Left renal pelvis (tissue), 4 donors: ENCODE data around the gene PIK3CA. TPM values are rescaled to one million over a fixed set of nuclear protein-coding genes. Genes with fewer than 3 reads are reported as not detected.
A peak's percentile ranks its signal among the peaks of the same experiment; 100 is the strongest.
"Not testable (repeated sequence)": the region's sequence is repeated elsewhere in the genome, so short reads cannot be mapped to it uniquely, and the experiment has no call there.

Experiments
- DNase-seq, 4 donors: peaks; one replicate each; pipeline ENCODE4 v3.0.0-alpha.2; 2013; ENCODE audit warnings: low read depth in 4 of 4, low spot score in 3 of 4
- polyA plus RNA-seq, 4 donors: library from polyadenylated mRNA; unstranded; fragments of 120-200 nt; gene quantifications; one replicate each; pipeline ENCODE4 v1.2.1, GENCODE V29; 2013; ENCODE audit not compliant: insufficient read length in 4 of 4

Gene PIK3CA
- polyA plus RNA-seq, 4 donors: 28.9 to 31.8 (median 29.9) TPM

- DNase-seq: not testable (repeated sequence)
These were observed 112.0 kb downstream of the PIK3CA start for GRCh38 chr3:179259959-179260756.

GRCh38 chr3:179260949-179261765 lies 113.0 kb downstream of the PIK3CA start:
- peak in 3 of 4 donors; percentile 25 to 37 (median 36) for DNase-seq

GRCh38 chr3:179263134-179263533 lies 115.0 kb downstream of the PIK3CA start:
- no peak for DNase-seq

- DNase-seq: no peak
These were observed 116.3 kb downstream of the PIK3CA start for GRCh38 chr3:179264449-179264848.

GRCh38 chr3:179265092-179265491 lies 116.9 kb downstream of the PIK3CA start:
- DNase-seq: no peak

GRCh38 chr3:179265875-179266274 lies 117.7 kb downstream of the PIK3CA start:
- DNase-seq: no peak

GRCh38 chr3:179266701-179267211 lies 118.6 kb downstream of the PIK3CA start:
- DNase-seq: no peak

GRCh38 chr3:179268400-179269051 lies 120.4 kb downstream of the PIK3CA start:
- DNase-seq: no peak

GRCh38 chr3:179269152-179269707 lies 121.1 kb downstream of the PIK3CA start:
- no peak for DNase-seq

GRCh38 chr3:179272385-179272784 lies 124.2 kb downstream of the PIK3CA start:
- no peak for DNase-seq

GRCh38 chr3:179274434-179274833 lies 126.3 kb downstream of the PIK3CA start:
- DNase-seq: not testable (repeated sequence)

- no peak for DNase-seq
These were observed 127.8 kb downstream of the PIK3CA start for GRCh38 chr3:179276001-179276400.

GRCh38 chr3:179276743-179277142 lies 128.6 kb downstream of the PIK3CA start:
- no peak for DNase-seq

- DNase-seq: no peak
These were observed 130.0 kb downstream of the PIK3CA start for GRCh38 chr3:179278151-179278550.

GRCh38 chr3:179278932-179279693 lies 131.0 kb downstream of the PIK3CA start:
- DNase-seq: no peak

- no peak for DNase-seq
These were observed 131.7 kb downstream of the PIK3CA start for GRCh38 chr3:179279837-179280236.

GRCh38 chr3:179281825-179282224 lies 133.7 kb downstream of the PIK3CA start:
- DNase-seq: no peak

- DNase-seq: no peak
These were observed 138.2 kb downstream of the PIK3CA start for GRCh38 chr3:179286331-179286730.

GRCh38 chr3:179288845-179289244 lies 140.7 kb downstream of the PIK3CA start:
- no peak for DNase-seq

- DNase-seq: no peak
These were observed 141.1 kb downstream of the PIK3CA start for GRCh38 chr3:179289295-179289694.
